Activated T-cell treated with anti-CD3 and anti-CD28 coated beads, Interleukin-2, amount 50 U/mL, for 72 hours (primary cell): ENCODE data around the gene GMDS. TPM values are rescaled to one million over a fixed set of nuclear protein-coding genes. Genes with fewer than 3 reads are reported as not detected.

ENCODE experiments used
- ATAC-seq, 2 donors: fragments of 150-1000 bp; cut with Tn5 transposase; replicated peaks in 1 of 2; 2 replicates each; pipeline ENCODE4 v1.10.0; 2021; ENCODE audit warnings: moderate library complexity in 2 of 2, mild to moderate bottlenecking in 1 of 2
- DNase-seq, 2 donors: peaks; one replicate each; pipeline ENCODE4 v3.0.0; 2021 to 2022; ENCODE audit warnings: mixed read lengths in 1 of 2
- H3K27ac Mint-ChIP-seq: one replicate; pipeline ENCODE4 v1.8.0; 2022; ENCODE audit warnings: mild to moderate bottlenecking, moderate library complexity, mixed read lengths
- H3K27me3 Mint-ChIP-seq: one replicate; pipeline ENCODE4 v1.8.0; 2022; ENCODE audit warnings: low read depth, mixed read lengths
- H3K36me3 Mint-ChIP-seq, 2 donors: one replicate each; pipeline ENCODE4 v1.8.0; 2022; ENCODE audit warnings: mixed read lengths in 2 of 2, mild to moderate bottlenecking in 1 of 2; ENCODE audit not compliant: insufficient read depth in 2 of 2
- H3K4me1 Mint-ChIP-seq: one replicate; pipeline ENCODE4 v1.8.0; 2022; ENCODE audit warnings: low read depth, mixed read lengths
- H3K4me3 Mint-ChIP-seq, 2 donors: one replicate each; pipeline ENCODE4 v1.8.0; 2022; ENCODE audit warnings: mild to moderate bottlenecking in 2 of 2, mixed read lengths in 2 of 2, moderate library complexity in 2 of 2
- H3K9me3 Mint-ChIP-seq, 2 donors: one replicate each; pipeline ENCODE4 v1.8.0; 2022; ENCODE audit warnings: mixed read lengths in 2 of 2
- total RNA-seq, 2 donors: library from RNA; stranded (reverse); gene quantifications; one replicate each; pipeline ENCODE4 v1.2.3, GENCODE V29; 2022

Gene GMDS
- total RNA-seq, 2 donors from 2014 or later, result 23.8 to 33.0 TPM

GRCh38 chr6:2258112-2258511 lies 12.7 kb upstream of the GMDS start:
- H3K36me3 Mint-ChIP-seq, result peaks cover 9 to 14% of the 10 kb centered on the region in 2 donors
- peaks cover 6% of the 10 kb centered on the region for H3K4me1 Mint-ChIP-seq
- ATAC-seq, result no peak
- DNase-seq, result no peak
- no peaks in the 10 kb centered on the region for H3K27me3 Mint-ChIP-seq
- no peak overlapping the region for H3K27ac Mint-ChIP-seq
- no peak overlapping the region for H3K4me3 Mint-ChIP-seq
- peaks cover 4 to 6% of the 10 kb centered on the region in 2 donors for H3K9me3 Mint-ChIP-seq

GRCh38 chr6:2257363-2257762 lies 12.0 kb upstream of the GMDS start:
- Mint-ChIP-seq H3K9me3 (peaks cover 4 to 6% of the 10 kb centered on the region in 2 donors), H3K36me3 (peaks cover 9 to 14% of the 10 kb centered on the region in 2 donors), H3K4me3 (no peak overlapping the region), H3K27me3 (no peaks in the 10 kb centered on the region), H3K27ac (no peak overlapping the region), H3K4me1 (peaks cover 6% of the 10 kb centered on the region)
- DNase-seq (no peak), ATAC-seq (no peak)

- no peak for ATAC-seq
- Mint-ChIP-seq H3K36me3 (peaks cover 9 to 14% of the 10 kb centered on the region in 2 donors), H3K27me3 (no peaks in the 10 kb centered on the region), H3K4me1 (peaks cover 6% of the 10 kb centered on the region), H3K4me3 (no peak overlapping the region), H3K27ac (no peak overlapping the region), H3K9me3 (peaks cover 4 to 6% of the 10 kb centered on the region in 2 donors)
- DNase-seq, result no peak
Measured at GRCh38 chr6:2254747-2255146, 9.3 kb upstream of the GMDS start.

- H3K4me1 Mint-ChIP-seq, result peaks cover 29% of the 10 kb centered on the region
- H3K36me3 Mint-ChIP-seq, result peaks cover 0 to 6% of the 10 kb centered on the region in 2 donors
- DNase-seq (no peak), ATAC-seq (no peak)
- H3K4me3 Mint-ChIP-seq, result no peak overlapping the region
- no peak overlapping the region for H3K27ac Mint-ChIP-seq
- no peaks in the 10 kb centered on the region for H3K27me3 Mint-ChIP-seq
- no peaks in the 10 kb centered on the region for H3K9me3 Mint-ChIP-seq
Measured at GRCh38 chr6:2249126-2249525, 3.7 kb upstream of the GMDS start.

- no peak for ATAC-seq
- no peak for DNase-seq
- no peak overlapping the region for H3K27ac Mint-ChIP-seq
- H3K27me3 Mint-ChIP-seq, result no peaks in the 10 kb centered on the region
- H3K4me1 Mint-ChIP-seq, result peaks cover 43% of the 10 kb centered on the region
- H3K9me3 Mint-ChIP-seq, result no peaks in the 10 kb centered on the region
- H3K36me3 Mint-ChIP-seq, result peaks cover 0 to 3% of the 10 kb centered on the region in 2 donors
- H3K4me3 Mint-ChIP-seq, result peak overlapping the region in 1 of 2 donors; percentile 93
Measured at GRCh38 chr6:2247664-2248063, 2.3 kb upstream of the GMDS start.

- peak overlapping the region; percentile 93 for H3K27ac Mint-ChIP-seq
- no peaks in the 10 kb centered on the region for H3K9me3 Mint-ChIP-seq
- DNase-seq (peak; percentile 43 to 59), ATAC-seq (no peak)
- H3K4me3 Mint-ChIP-seq, result peak overlapping the region; percentile 93 to 96
- H3K27me3 Mint-ChIP-seq, result no peaks in the 10 kb centered on the region
- peaks cover 0 to 3% of the 10 kb centered on the region in 2 donors for H3K36me3 Mint-ChIP-seq
- peaks cover 58% of the 10 kb centered on the region for H3K4me1 Mint-ChIP-seq
Measured at GRCh38 chr6:2245877-2246863, 765 bp upstream of the GMDS start.

GRCh38 chr6:2244261-2245102 lies 923 bp downstream of the GMDS start:
- Mint-ChIP-seq H3K9me3 (no peaks in the 10 kb centered on the region), H3K4me1 (peaks cover 71% of the 10 kb centered on the region), H3K27me3 (no peaks in the 10 kb centered on the region), H3K4me3 (peak overlapping the region; percentile 91 to 96), H3K36me3 (peaks cover 0 to 3% of the 10 kb centered on the region in 2 donors), H3K27ac (peak overlapping the region; percentile 83)
- DNase-seq, result no peak
- no peak for ATAC-seq

GRCh38 chr6:2242311-2242710 lies 3.1 kb downstream of the GMDS start:
- H3K36me3 Mint-ChIP-seq, result peaks cover 0 to 3% of the 10 kb centered on the region in 2 donors
- ATAC-seq (no peak), DNase-seq (no peak)
- H3K4me3 Mint-ChIP-seq, result peak overlapping the region in 1 of 2 donors; percentile 54
- H3K9me3 Mint-ChIP-seq, result no peaks in the 10 kb centered on the region
- H3K27ac Mint-ChIP-seq, result no peak overlapping the region
- peaks cover 71% of the 10 kb centered on the region for H3K4me1 Mint-ChIP-seq
- no peaks in the 10 kb centered on the region for H3K27me3 Mint-ChIP-seq

GRCh38 chr6:2240961-2241360 lies 4.4 kb downstream of the GMDS start:
- DNase-seq (no peak), ATAC-seq (no peak)
- H3K36me3 Mint-ChIP-seq, result peaks cover 0 to 3% of the 10 kb centered on the region in 2 donors
- no peaks in the 10 kb centered on the region for H3K9me3 Mint-ChIP-seq
- no peak overlapping the region for H3K4me3 Mint-ChIP-seq
- no peak overlapping the region for H3K27ac Mint-ChIP-seq
- H3K27me3 Mint-ChIP-seq, result no peaks in the 10 kb centered on the region
- peaks cover 65% of the 10 kb centered on the region for H3K4me1 Mint-ChIP-seq

GRCh38 chr6:2237001-2237400 lies 8.4 kb downstream of the GMDS start:
- H3K27ac Mint-ChIP-seq, result no peak overlapping the region
- H3K36me3 Mint-ChIP-seq, result no peaks in the 10 kb centered on the region
- DNase-seq (no peak), ATAC-seq (peak in 1 of 2 donors; percentile 56)
- no peak overlapping the region for H3K4me3 Mint-ChIP-seq
- H3K9me3 Mint-ChIP-seq, result no peaks in the 10 kb centered on the region
- no peaks in the 10 kb centered on the region for H3K27me3 Mint-ChIP-seq
- peaks cover 48% of the 10 kb centered on the region for H3K4me1 Mint-ChIP-seq

- no peaks in the 10 kb centered on the region for H3K27me3 Mint-ChIP-seq
- ATAC-seq, result no peak
- DNase-seq, result no peak
- H3K4me3 Mint-ChIP-seq, result no peak overlapping the region
- H3K9me3 Mint-ChIP-seq, result no peaks in the 10 kb centered on the region
- H3K36me3 Mint-ChIP-seq, result no peaks in the 10 kb centered on the region
- H3K4me1 Mint-ChIP-seq, result peaks cover 48% of the 10 kb centered on the region
- H3K27ac Mint-ChIP-seq, result no peak overlapping the region
Measured at GRCh38 chr6:2235777-2236495, 9.5 kb downstream of the GMDS start.

- no peaks in the 10 kb centered on the region for H3K27me3 Mint-ChIP-seq
- H3K36me3 Mint-ChIP-seq, result no peaks in the 10 kb centered on the region
- peaks cover 47% of the 10 kb centered on the region for H3K4me1 Mint-ChIP-seq
- peak in 1 of 2 donors; percentile 43 for ATAC-seq
- H3K27ac Mint-ChIP-seq, result peak overlapping the region; percentile 8
- DNase-seq, result no peak
- H3K9me3 Mint-ChIP-seq, result no peaks in the 10 kb centered on the region
- H3K4me3 Mint-ChIP-seq, result no peak overlapping the region
Measured at GRCh38 chr6:2232445-2232844, 13.0 kb downstream of the GMDS start.
